ENCODE data around the gene SEMA4C.

DNA sequence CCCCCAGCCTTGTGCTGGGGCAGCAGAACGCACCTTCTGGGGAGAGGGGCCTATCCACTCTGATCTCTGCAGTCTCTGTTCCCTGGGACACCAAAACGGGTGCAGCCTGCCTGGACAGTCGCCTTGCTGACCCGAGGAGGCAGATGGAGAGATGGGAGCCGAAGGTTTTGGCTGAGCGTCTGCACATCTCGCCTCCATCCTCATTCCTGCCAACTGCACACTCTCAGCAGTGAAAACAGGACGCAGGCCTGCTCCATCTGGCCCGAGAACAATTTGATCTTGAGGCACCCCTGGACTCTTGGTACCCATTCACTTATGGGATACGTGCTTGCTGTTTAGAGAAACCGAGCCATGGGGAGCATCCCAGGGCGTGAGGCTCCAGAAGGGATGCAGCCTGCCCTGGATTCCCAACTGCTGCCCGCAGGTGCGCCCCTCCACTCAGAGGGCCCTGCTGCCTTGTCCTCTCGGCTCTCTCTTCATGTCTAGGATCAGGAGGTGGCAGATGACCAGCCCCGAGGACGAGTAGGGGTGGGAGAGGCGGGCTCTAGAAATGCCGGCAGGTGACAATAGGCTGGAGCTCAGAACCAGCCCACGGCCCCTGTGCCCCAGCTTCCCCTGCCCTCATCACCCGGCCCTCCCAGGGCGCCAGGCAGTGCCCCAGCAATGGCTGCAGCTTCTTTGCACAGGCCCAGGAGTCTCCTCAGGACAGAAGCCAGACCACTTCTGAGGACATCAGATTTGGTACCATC lies 9.1 kb upstream of the SEMA4C start:
- TF ChIP-seq, protein P1, sequence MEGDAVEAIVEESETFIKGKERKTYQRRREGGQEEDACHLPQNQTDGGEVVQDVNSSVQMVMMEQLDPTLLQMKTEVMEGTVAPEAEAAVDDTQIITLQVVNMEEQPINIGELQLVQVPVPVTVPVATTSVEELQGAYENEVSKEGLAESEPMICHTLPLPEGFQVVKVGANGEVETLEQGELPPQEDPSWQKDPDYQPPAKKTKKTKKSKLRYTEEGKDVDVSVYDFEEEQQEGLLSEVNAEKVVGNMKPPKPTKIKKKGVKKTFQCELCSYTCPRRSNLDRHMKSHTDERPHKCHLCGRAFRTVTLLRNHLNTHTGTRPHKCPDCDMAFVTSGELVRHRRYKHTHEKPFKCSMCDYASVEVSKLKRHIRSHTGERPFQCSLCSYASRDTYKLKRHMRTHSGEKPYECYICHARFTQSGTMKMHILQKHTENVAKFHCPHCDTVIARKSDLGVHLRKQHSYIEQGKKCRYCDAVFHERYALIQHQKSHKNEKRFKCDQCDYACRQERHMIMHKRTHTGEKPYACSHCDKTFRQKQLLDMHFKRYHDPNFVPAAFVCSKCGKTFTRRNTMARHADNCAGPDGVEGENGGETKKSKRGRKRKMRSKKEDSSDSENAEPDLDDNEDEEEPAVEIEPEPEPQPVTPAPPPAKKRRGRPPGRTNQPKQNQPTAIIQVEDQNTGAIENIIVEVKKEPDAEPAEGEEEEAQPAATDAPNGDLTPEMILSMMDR (IDR thresholded peaks at IDR 0.05; ENCODE audit: poor library complexity, severe bottlenecking) = no peak
- no peak for TF ChIP-seq POLR2AphosphoS5 (IDR thresholded peaks at IDR 0.05)
- no peak for TF ChIP-seq EZH2 (IDR thresholded peaks at IDR 0.05; ENCODE audit: borderline replicate concordance, insufficient read depth, low read length, poor library complexity, severe bottlenecking)
- no peak for TF ChIP-seq EP300 (conservative IDR thresholded peaks at IDR 0.05; ENCODE audit: poor library complexity, severe bottlenecking)
- TF ChIP-seq TAF1 (IDR thresholded peaks at IDR 0.05; ENCODE audit: low read depth) = no peak
- TF ChIP-seq SMC3 (conservative IDR thresholded peaks at IDR 0.05; ENCODE audit: poor library complexity) = no peak

Data from neural cell (in vitro differentiated cells).